NCI-H2107 treated with DMSO at 0.1 percent for 48 hours (cell line): ENCODE results near the gene BACH1.
A peak's percentile ranks its signal among the peaks of the same experiment; 100 is the strongest.

ENCODE experiments used
- DNase-seq: peaks from one replicate; lab custom pipeline; 2025; ENCODE audit not compliant: unreplicated experiment; lab: John Stamatoyannopoulos, UW

The BACH1 gene

GRCh38 chr21:29377266-29377665, 78.5 kb downstream of the BACH1 start:
- no peak for DNase-seq

GRCh38 chr21:29378832-29379231, 80.1 kb downstream of the BACH1 start:
- DNase-seq = no peak

- DNase-seq = no peak
Observed at GRCh38 chr21:29379517-29380054, 80.9 kb downstream of the BACH1 start.

DNA sequence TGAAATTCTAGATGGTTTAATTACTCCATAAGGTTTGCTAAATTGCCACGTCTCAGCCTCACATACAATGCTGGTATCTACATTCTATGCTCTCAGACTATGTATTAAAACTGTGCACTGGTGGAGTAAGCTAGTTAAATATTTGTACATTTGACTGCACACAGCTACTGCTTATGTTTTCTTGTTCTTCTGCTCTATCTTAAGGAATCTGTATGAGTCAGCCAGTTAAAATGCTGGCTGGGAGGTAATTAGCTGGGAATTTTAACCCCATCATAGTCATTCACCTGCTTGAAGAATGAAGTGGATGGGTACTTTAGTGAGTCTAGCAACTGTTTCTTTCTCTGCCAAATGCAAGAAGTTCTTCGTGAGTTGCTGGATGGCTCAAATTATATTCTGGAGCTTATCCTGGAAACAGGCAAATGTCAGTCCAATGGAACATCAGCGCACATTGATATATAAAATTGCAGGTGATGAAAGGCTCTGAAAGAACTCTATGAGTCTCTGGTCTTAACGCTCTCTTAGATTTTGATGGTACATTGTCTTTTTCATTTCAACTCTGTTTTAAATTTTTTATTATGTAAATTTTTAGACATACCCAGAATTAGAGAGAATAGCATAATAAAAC, 83.4 kb downstream of the BACH1 start:
- no peak for DNase-seq

- DNase-seq = peak; percentile 68
Observed at GRCh38 chr21:29384683-29385359, 86.1 kb downstream of the BACH1 start.

GRCh38 chr21:29385934-29386520, 87.3 kb downstream of the BACH1 start:
- no peak for DNase-seq

- DNase-seq = no peak
Observed at GRCh38 chr21:29386803-29387202, 88.1 kb downstream of the BACH1 start.

GRCh38 chr21:29387598-29387997, 88.9 kb downstream of the BACH1 start:
- no peak for DNase-seq

DNA sequence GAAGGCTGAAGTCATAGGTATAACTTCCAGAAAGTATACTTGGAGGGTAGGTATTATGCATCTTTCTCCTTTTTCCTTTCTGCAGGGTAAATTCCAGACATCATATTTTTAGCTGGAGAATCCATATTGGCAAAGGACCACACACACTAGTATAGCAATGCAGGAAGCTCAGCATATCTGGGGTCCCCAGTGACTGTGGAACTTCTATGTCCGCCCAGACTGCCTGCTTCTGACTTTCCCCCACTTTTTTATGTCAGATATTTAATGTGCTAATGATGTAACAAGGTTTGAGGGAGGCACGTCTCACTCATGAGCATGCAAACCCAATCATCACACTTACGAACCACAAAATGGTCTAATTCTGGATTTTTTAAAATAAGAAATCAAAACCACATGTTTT, 90.4 kb downstream of the BACH1 start:
- DNase-seq = no peak

- DNase-seq = no peak
Observed at GRCh38 chr21:29390778-29391177, 92.1 kb downstream of the BACH1 start.

GRCh38 chr21:29394051-29394450, 95.3 kb downstream of the BACH1 start:
- no peak for DNase-seq
